ENCODE results near the gene LRRC1.

The LRRC1 gene

DNA sequence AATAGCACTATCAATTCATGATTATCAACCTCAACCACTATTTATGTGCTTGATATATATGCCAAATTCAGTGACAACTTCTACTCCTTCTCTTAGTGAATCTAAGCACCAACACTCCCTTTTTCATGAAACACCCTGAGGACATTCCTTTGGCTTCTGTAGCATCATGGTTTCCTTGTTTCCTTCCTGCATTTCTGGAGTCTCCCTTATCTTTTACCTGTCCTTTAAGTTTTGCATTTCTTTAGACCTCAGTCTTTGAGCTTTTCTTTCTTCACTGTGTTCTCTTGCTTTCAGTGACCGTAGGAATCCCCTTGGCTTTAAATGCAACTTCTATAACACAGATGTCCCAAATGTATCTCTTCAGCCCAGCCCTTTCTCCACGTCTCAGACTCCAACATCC lies 172.6 kb downstream of the LRRC1 start:
- no peak overlapping the region for H3K27ac ChIP-seq (ENCODE audit: low read depth, low read length)
- no peaks in the 10 kb centered on the region for H3K27me3 ChIP-seq (ENCODE audit: control insufficient read depth, insufficient read depth, low read length)
- H3K36me3 ChIP-seq (ENCODE audit: control insufficient read depth, insufficient read depth, low read length) = no peaks in the 10 kb centered on the region
- H3K4me1 ChIP-seq (ENCODE audit: control insufficient read depth, insufficient read depth, low read length) = peaks cover 19% of the 10 kb centered on the region
- no peaks in the 10 kb centered on the region for H3K9me3 ChIP-seq (ENCODE audit: control insufficient read depth, insufficient read depth, low read length)
- H3K9ac ChIP-seq (ENCODE audit: low read depth, low read length) = no peak overlapping the region
- H3K4me3 ChIP-seq (ENCODE audit: low read depth, low read length) = no peak overlapping the region

Data from HUES48 (cell line).